Tibial nerve (tissue), 4 donors: Measurements from ENCODE around the gene SMARCA2.

Source experiments
- EP300 ChIP-seq, 2 donors: sonication (generic); formaldehyde crosslinking; IDR thresholded peaks; one replicate each; pipeline ENCODE4 v1.6.1; 2017; ENCODE audit warnings: antibody characterized with exemption in 2 of 2, mild to moderate bottlenecking in 1 of 2
- POLR2A ChIP-seq, 2 donors: fragments of 450-650 bp; IDR thresholded peaks; one replicate each; pipeline ENCODE4 v1.6.1; 2017; ENCODE audit warnings: antibody characterized with exemption in 2 of 2, mild to moderate bottlenecking in 2 of 2, moderate library complexity in 2 of 2
- TF ChIP-seq, protein P1 (sequence below), 5 experiments: fragments of 200-600 bp in 3 of 5; fragments of 450-650 bp in 2 of 5; sonication (generic) in 3 of 5; IDR thresholded peaks; one replicate each; pipeline ENCODE4 v1.5.1; 2016 to 2019; ENCODE audit warnings: antibody characterized with exemption in 5 of 5, mild to moderate bottlenecking in 3 of 5, moderate library complexity in 2 of 5

GRCh38 chr9:2196757-2197156 is 181.6 kb downstream of the SMARCA2 start:
- TF ChIP-seq, protein P1, sequence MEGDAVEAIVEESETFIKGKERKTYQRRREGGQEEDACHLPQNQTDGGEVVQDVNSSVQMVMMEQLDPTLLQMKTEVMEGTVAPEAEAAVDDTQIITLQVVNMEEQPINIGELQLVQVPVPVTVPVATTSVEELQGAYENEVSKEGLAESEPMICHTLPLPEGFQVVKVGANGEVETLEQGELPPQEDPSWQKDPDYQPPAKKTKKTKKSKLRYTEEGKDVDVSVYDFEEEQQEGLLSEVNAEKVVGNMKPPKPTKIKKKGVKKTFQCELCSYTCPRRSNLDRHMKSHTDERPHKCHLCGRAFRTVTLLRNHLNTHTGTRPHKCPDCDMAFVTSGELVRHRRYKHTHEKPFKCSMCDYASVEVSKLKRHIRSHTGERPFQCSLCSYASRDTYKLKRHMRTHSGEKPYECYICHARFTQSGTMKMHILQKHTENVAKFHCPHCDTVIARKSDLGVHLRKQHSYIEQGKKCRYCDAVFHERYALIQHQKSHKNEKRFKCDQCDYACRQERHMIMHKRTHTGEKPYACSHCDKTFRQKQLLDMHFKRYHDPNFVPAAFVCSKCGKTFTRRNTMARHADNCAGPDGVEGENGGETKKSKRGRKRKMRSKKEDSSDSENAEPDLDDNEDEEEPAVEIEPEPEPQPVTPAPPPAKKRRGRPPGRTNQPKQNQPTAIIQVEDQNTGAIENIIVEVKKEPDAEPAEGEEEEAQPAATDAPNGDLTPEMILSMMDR (IDR thresholded peaks at IDR 0.05) = no peak
- TF ChIP-seq POLR2A (IDR thresholded peaks at IDR 0.05) (no peak), EP300 (IDR thresholded peaks at IDR 0.05) (no peak)
